Osteoblast (primary cell): ENCODE measurements around the gene PDE6A. TPM values are rescaled to one million over a fixed set of nuclear protein-coding genes. Genes with fewer than 3 reads are reported as not detected.

Experiments
- DNase-seq: peaks from one replicate; pipeline ENCODE4 v3.0.0; 2011; ENCODE audit warnings: low spot score, mixed read lengths; ENCODE audit not compliant: insufficient read length; ENCODE audit errors: missing footprints
- H2AFZ ChIP-seq: 2 replicates; pipeline ENCODE4 v1.6.0; 2011; ENCODE audit warnings: mild to moderate bottlenecking, low read length
- H3K27ac ChIP-seq: 2 replicates; pipeline ENCODE4 v1.5.1; 2011; ENCODE audit warnings: mild to moderate bottlenecking, low read depth, low read length, moderate library complexity
- H3K27me3 ChIP-seq: 2 replicates; pipeline ENCODE4 v1.6.0; 2012; ENCODE audit warnings: mild to moderate bottlenecking, control low read depth, inconsistent platforms, low read length, moderate library complexity; ENCODE audit not compliant: insufficient read depth
- H3K36me3 ChIP-seq: 2 replicates; pipeline ENCODE4 v1.5.1; 2011; ENCODE audit warnings: mild to moderate bottlenecking, low read length, control low read depth, moderate library complexity; ENCODE audit not compliant: insufficient read depth
- H3K4me1 ChIP-seq: 2 replicates; pipeline ENCODE4 v1.5.1; 2011; ENCODE audit warnings: mild to moderate bottlenecking, low read length, control low read depth, moderate library complexity; ENCODE audit not compliant: insufficient read depth
- H3K4me2 ChIP-seq: 2 replicates; pipeline ENCODE4 v1.6.0; 2011; ENCODE audit warnings: mild to moderate bottlenecking, low read length; ENCODE audit not compliant: insufficient read depth
- H3K4me3 ChIP-seq: fragments of 200-600 bp; sonication (generic); 3 replicates; pipeline ENCODE4 v1.5.1; 2012; ENCODE audit warnings: mild to moderate bottlenecking, low read length, inconsistent platforms; ENCODE audit not compliant: insufficient read depth
- H3K79me2 ChIP-seq: 2 replicates; pipeline ENCODE4 v1.6.0; 2012; ENCODE audit warnings: mild to moderate bottlenecking, low read length, control low read depth, inconsistent platforms; ENCODE audit not compliant: insufficient read depth
- H3K9me3 ChIP-seq: 2 replicates; pipeline ENCODE4 v1.5.1; 2011; ENCODE audit warnings: low read depth, low read length, control low read depth
- H4K20me1 ChIP-seq: 2 replicates; pipeline ENCODE4 v1.6.0; 2012; ENCODE audit warnings: mild to moderate bottlenecking, low read length, control low read depth; ENCODE audit not compliant: insufficient read depth
- CTCF ChIP-seq: IDR thresholded peaks from 2 replicates; pipeline ENCODE4 v1.5.1; 2011; ENCODE audit warnings: mild to moderate bottlenecking, low read depth, low read length, moderate library complexity; ENCODE audit errors: extremely low read depth
- total RNA-seq: library from RNA; depleted of rRNA; stranded (reverse); fragments of >200 nt; gene quantifications from 2 replicates; pipeline ENCODE4 v1.2.3, GENCODE V29; 2012

The PDE6A gene
- total RNA-seq, 1 donor: under 0.01 TPM

- H3K4me3 ChIP-seq: no peak overlapping the region
These were observed 24.8 kb upstream of the PDE6A start for GRCh38 chr5:149969181-149969930.

GRCh38 chr5:149966946-149967345, 22.4 kb upstream of the PDE6A start:
- no peak for TF ChIP-seq CTCF

More at GRCh38 chr5:149969181-149969930, 24.8 kb upstream of the PDE6A start:
- no peak for TF ChIP-seq CTCF
- DNase-seq: no peak
- H3K9me3 ChIP-seq: no peaks in the 10 kb centered on the region
- no peaks in the 10 kb centered on the region for H3K36me3 ChIP-seq
- no peak overlapping the region for H3K27ac ChIP-seq
- H3K4me2 ChIP-seq: no peak overlapping the region
- no peaks in the 10 kb centered on the region for H3K4me1 ChIP-seq
- no peak overlapping the region for H2AFZ ChIP-seq
- no peaks in the 10 kb centered on the region for H4K20me1 ChIP-seq
- H3K79me2 ChIP-seq: peaks cover 11% of the 10 kb centered on the region
- H3K27me3 ChIP-seq: no peaks in the 10 kb centered on the region

GRCh38 chr5:149963729-149964128, 19.1 kb upstream of the PDE6A start:
- Histone ChIP-seq H3K4me3 (no peak overlapping the region), H3K36me3 (no peaks in the 10 kb centered on the region), H3K4me2 (no peak overlapping the region), H3K79me2 (peaks cover 18% of the 10 kb centered on the region), H2AFZ (no peak overlapping the region), H3K27ac (no peak overlapping the region), H3K4me1 (peaks cover 14% of the 10 kb centered on the region), H3K9me3 (no peaks in the 10 kb centered on the region), H3K27me3 (no peaks in the 10 kb centered on the region), H4K20me1 (no peaks in the 10 kb centered on the region)
- TF ChIP-seq CTCF: no peak
- DNase-seq: no peak

More at GRCh38 chr5:149966946-149967345, 22.4 kb upstream of the PDE6A start:
- Histone ChIP-seq H4K20me1 (no peaks in the 10 kb centered on the region), H3K36me3 (no peaks in the 10 kb centered on the region), H3K27ac (no peak overlapping the region), H3K4me1 (no peaks in the 10 kb centered on the region), H3K4me2 (no peak overlapping the region), H3K4me3 (no peak overlapping the region), H3K9me3 (no peaks in the 10 kb centered on the region), H3K79me2 (peaks cover 15% of the 10 kb centered on the region), H3K27me3 (no peaks in the 10 kb centered on the region), H2AFZ (no peak overlapping the region)
- DNase-seq: no peak

GRCh38 chr5:149962601-149963300, 18.2 kb upstream of the PDE6A start:
- no peaks in the 10 kb centered on the region for H3K27me3 ChIP-seq
- no peak overlapping the region for H3K27ac ChIP-seq
- DNase-seq: peak; percentile 70
- no peaks in the 10 kb centered on the region for H4K20me1 ChIP-seq
- H3K79me2 ChIP-seq: peaks cover 18% of the 10 kb centered on the region
- H2AFZ ChIP-seq: no peak overlapping the region
- H3K4me3 ChIP-seq: no peak overlapping the region
- H3K36me3 ChIP-seq: no peaks in the 10 kb centered on the region
- peaks cover 14% of the 10 kb centered on the region for H3K4me1 ChIP-seq
- TF ChIP-seq CTCF: no peak
- no peaks in the 10 kb centered on the region for H3K9me3 ChIP-seq
- H3K4me2 ChIP-seq: no peak overlapping the region
